H1 (cell line): ENCODE measurements around the gene CCDC92B. TPM values are rescaled to one million over a fixed set of nuclear protein-coding genes. Genes with fewer than 3 reads are reported as not detected.

Source experiments
- CTCF ChIA-PET: fragments of 300-600 bp; sonication (Branson Sonifier 250); formaldehyde crosslinking; loops from one replicate; lab custom pipeline; 2021; ENCODE audit not compliant: partially characterized antibody; lab: Charles Lee
- POLR2A ChIA-PET: fragments of 300-600 bp; sonication (Branson Sonifier 250); formaldehyde crosslinking; loops from one replicate; lab custom pipeline; 2021; ENCODE audit warnings: inconsistent platforms; ENCODE audit not compliant: partially characterized antibody; lab: Charles Lee
- DNase-seq, 2 experiments: peaks; one replicate each; pipeline versions ENCODE4 v3.0.0 to v3.0.0-alpha.2; 2010 to 2022; ENCODE audit warnings: low spot score in 2 of 2, low read depth in 1 of 2, mixed read lengths in 1 of 2
- FAIRE-seq: peaks from 2 replicates; lab custom pipeline; 2011; peaks lifted over from hg19 to GRCh38; lab: Jason Lieb, UNC
- H2AFZ ChIP-seq: 2 replicates; pipeline ENCODE4 v1.8.1; 2012; ENCODE audit warnings: low read length, inconsistent platforms
- H2AK5ac ChIP-seq: 2 replicates; pipeline ENCODE4 v1.6.1; 2013; ENCODE audit warnings: low read depth, low read length
- H2BK120ac ChIP-seq: replicated peaks from 2 replicates; pipeline ENCODE3; 2013; ENCODE audit warnings: low read depth, low read length, inconsistent platforms
- H2BK12ac ChIP-seq: 2 replicates; pipeline ENCODE4 v1.6.1; 2013; ENCODE audit warnings: low read depth, low read length
- H2BK15ac ChIP-seq: 2 replicates; pipeline ENCODE4 v1.6.1; 2013; ENCODE audit warnings: low read length
- H2BK20ac ChIP-seq: 2 replicates; pipeline ENCODE4 v1.6.1; 2013; ENCODE audit warnings: low read length
- H2BK5ac ChIP-seq: 2 replicates; pipeline ENCODE4 v1.6.1; 2013; ENCODE audit warnings: low read depth, low read length
- H3K14ac ChIP-seq: 2 replicates; pipeline ENCODE4 v1.6.1; 2013; ENCODE audit warnings: inconsistent platforms; ENCODE audit not compliant: insufficient read length
- H3K18ac ChIP-seq: 2 replicates; pipeline ENCODE4 v1.6.1; 2013; ENCODE audit warnings: low read length; ENCODE audit errors: extremely low read depth
- H3K23ac ChIP-seq: 2 replicates; pipeline ENCODE4 v1.6.1; 2013; ENCODE audit warnings: inconsistent platforms; ENCODE audit not compliant: insufficient read length
- H3K23me2 ChIP-seq: 2 replicates; pipeline ENCODE4 v1.6.1; 2013; ENCODE audit warnings: low read depth, low read length
- H3K27ac ChIP-seq: 2 replicates; pipeline ENCODE4 v1.6.1; 2011; ENCODE audit warnings: low read depth, low read length, inconsistent platforms
- H3K27me3 ChIP-seq, 4 experiments: replicated peaks in 1 of 4; 1 replicate in 1 of 4; 2 replicates in 3 of 4; pipeline versions ENCODE4 v1.6.1 to v1.8.1; 2011 to 2013; ENCODE audit warnings: low read length in 3 of 4, mild to moderate bottlenecking in 3 of 4, inconsistent platforms in 2 of 4, mixed read lengths in 2 of 4, moderate library complexity in 1 of 4; ENCODE audit not compliant: control insufficient read depth in 3 of 4, insufficient read depth in 3 of 4; ENCODE audit errors: extremely low read depth in 1 of 4
- H3K36me3 ChIP-seq, 4 experiments: 2 replicates each; pipeline versions ENCODE4 v1.6.1 to v1.8.1; 2011 to 2013; ENCODE audit warnings: mild to moderate bottlenecking in 4 of 4, low read length in 3 of 4, moderate library complexity in 2 of 4, control low read depth in 1 of 4, inconsistent platforms in 1 of 4; ENCODE audit not compliant: insufficient read depth in 4 of 4, control insufficient read depth in 2 of 4
- H3K4ac ChIP-seq: replicated peaks from 2 replicates; pipeline ENCODE3; 2013; ENCODE audit warnings: low read length, low read depth, mixed read lengths, inconsistent platforms; ENCODE audit not compliant: insufficient read length
- H3K4me1 ChIP-seq, 4 experiments: replicated peaks in 1 of 4; 1 replicate in 1 of 4; 2 replicates in 3 of 4; pipeline versions ENCODE4 v1.6.1 to v1.8.1; 2011 to 2013; ENCODE audit warnings: low read length in 3 of 4, inconsistent platforms in 2 of 4, mixed read lengths in 1 of 4; ENCODE audit not compliant: insufficient read depth in 4 of 4, control insufficient read depth in 3 of 4
- H3K4me2 ChIP-seq, 2 experiments: 2 replicates each; pipeline versions ENCODE4 v1.6.1 to v1.8.1; 2011 to 2013; ENCODE audit warnings: low read depth in 2 of 2, low read length in 2 of 2, control low read depth in 1 of 2, inconsistent platforms in 1 of 2, mild to moderate bottlenecking in 1 of 2; ENCODE audit not compliant: insufficient read depth in 1 of 2
- H3K4me3 ChIP-seq, 4 experiments: fragments of 200-600, 300-600 bp in 1 of 4; sonication (generic), shearing (Covaris generic), sonication (Bioruptor Twin) in 1 of 4; 2 replicates each; pipeline versions ENCODE4 v1.5.1 to v1.8.1; 2011 to 2016; ENCODE audit warnings: low read length in 4 of 4, low read depth in 3 of 4, control low read depth in 2 of 4, inconsistent platforms in 2 of 4, mild to moderate bottlenecking in 2 of 4, mixed read lengths in 1 of 4, moderate library complexity in 1 of 4; ENCODE audit not compliant: insufficient read depth in 2 of 4; ENCODE audit errors: extremely low read depth in 1 of 4
- H3K56ac ChIP-seq: replicated peaks from 2 replicates; pipeline ENCODE3; 2013; ENCODE audit warnings: low read depth, mild to moderate bottlenecking, mixed read lengths, low read length, inconsistent platforms; ENCODE audit not compliant: insufficient read length
- H3K79me1 ChIP-seq: 2 replicates; pipeline ENCODE4 v1.6.1; 2013; ENCODE audit warnings: low read depth, low read length, control low read depth
- H3K79me2 ChIP-seq, 2 experiments: 2 replicates each; pipeline versions ENCODE4 v1.6.1 to v1.8.1; 2012 to 2013; ENCODE audit warnings: low read length in 2 of 2, mild to moderate bottlenecking in 2 of 2, inconsistent platforms in 1 of 2; ENCODE audit not compliant: insufficient read depth in 2 of 2, control insufficient read depth in 1 of 2
- H3K9ac ChIP-seq, 4 experiments: replicated peaks in 1 of 4; 1 replicate in 1 of 4; 2 replicates in 3 of 4; pipeline versions ENCODE4 v1.6.1 to v1.8.1; 2011 to 2013; ENCODE audit warnings: low read depth in 3 of 4, low read length in 3 of 4, control low read depth in 2 of 4, mild to moderate bottlenecking in 2 of 4, moderate library complexity in 2 of 4, inconsistent platforms in 1 of 4; ENCODE audit errors: extremely low read depth in 1 of 4
- H3K9me3 ChIP-seq, 2 experiments: 2 replicates each; pipeline versions ENCODE4 v1.6.1 to v1.8.1; 2012 to 2013; ENCODE audit warnings: mild to moderate bottlenecking in 2 of 2, moderate library complexity in 2 of 2, control low read depth in 1 of 2, inconsistent platforms in 1 of 2, low read depth in 1 of 2, low read length in 1 of 2, mixed read lengths in 1 of 2; ENCODE audit not compliant: insufficient read depth in 2 of 2
- H4K20me1 ChIP-seq, 2 experiments: replicated peaks in 1 of 2; 2 replicates each; pipeline versions ENCODE3 to v1.8.1; 2011 to 2013; ENCODE audit warnings: inconsistent platforms in 2 of 2, low read length in 2 of 2, mild to moderate bottlenecking in 1 of 2; ENCODE audit not compliant: insufficient read depth in 2 of 2, control insufficient read depth in 1 of 2
- H4K5ac ChIP-seq: 2 replicates; pipeline ENCODE4 v1.6.1; 2013; ENCODE audit warnings: low read length, low read depth, mixed read lengths, inconsistent platforms; ENCODE audit not compliant: insufficient read length
- H4K8ac ChIP-seq: 2 replicates; pipeline ENCODE4 v1.8.0; 2013; ENCODE audit warnings: mild to moderate bottlenecking, moderate library complexity, low read length, inconsistent platforms; ENCODE audit not compliant: insufficient read depth; ENCODE audit errors: extremely low read depth
- H4K91ac ChIP-seq: replicated peaks from 2 replicates; pipeline ENCODE3; 2013; ENCODE audit warnings: low read length, mixed read lengths, inconsistent platforms; ENCODE audit not compliant: insufficient read length
- CEBPB ChIP-seq: IDR thresholded peaks from 2 replicates; pipeline ENCODE4 v1.6.1; 2012; ENCODE audit warnings: low read depth, low read length
- CREB1 ChIP-seq: IDR thresholded peaks from 2 replicates; pipeline ENCODE4 v1.6.1; 2012; ENCODE audit warnings: inconsistent platforms
- WGBS, 2 experiments: shearing (Covaris generic) in 1 of 2; methylation state at CpG; one replicate each; pipeline versions ENCODE4 v1.1.6 to v1.1.7; 2013 to 2015; ENCODE audit warnings: low lambda C conversion rate in 2 of 2, mixed read lengths in 2 of 2, inconsistent platforms in 1 of 2, low coverage in 1 of 2, missing lambda C conversion rate in 1 of 2; ENCODE audit not compliant: insufficient replicate concordance in 2 of 2, insufficient coverage in 1 of 2, insufficient read length in 1 of 2; ENCODE audit errors: extremely low coverage in 1 of 2, missing lambda C conversion rate in 1 of 2; 5-methylcytosine and 5-hydroxymethylcytosine counted together
- polyA plus RNA-seq, 7 experiments: library from polyadenylated mRNA; depleted of rRNA in 3 of 7; stranded (reverse) in 5 of 7; unstranded in 2 of 7; fragments of >200 nt in 5 of 7; fragments of 200-250 nt in 2 of 7; gene quantifications; 1 replicate in 5 of 7; 2 replicates in 1 of 7; 4 replicates in 1 of 7; pipeline versions ENCODE4 v1.2.1 to v1.2.3, GENCODE V29; 2011 to 2013; ENCODE audit warnings: missing spikeins in 2 of 7, mixed read lengths in 2 of 7
- total RNA-seq: library from RNA; stranded (reverse); fragmentation: NEBNext Ultra II Directional; extraction: Animal tissue kit (Norgen Biotek cat#: 25700); gene quantifications from 2 replicates; pipeline ENCODE4 v1.2.1, GENCODE V29; 2021

CCDC92B gene
- total and polyA plus RNA-seq, 2 of the 8 experiments (the other 6 are each of a cell fraction or from before 2014, with no cell fraction given) = 5.5 to 12.1 TPM

DNA sequence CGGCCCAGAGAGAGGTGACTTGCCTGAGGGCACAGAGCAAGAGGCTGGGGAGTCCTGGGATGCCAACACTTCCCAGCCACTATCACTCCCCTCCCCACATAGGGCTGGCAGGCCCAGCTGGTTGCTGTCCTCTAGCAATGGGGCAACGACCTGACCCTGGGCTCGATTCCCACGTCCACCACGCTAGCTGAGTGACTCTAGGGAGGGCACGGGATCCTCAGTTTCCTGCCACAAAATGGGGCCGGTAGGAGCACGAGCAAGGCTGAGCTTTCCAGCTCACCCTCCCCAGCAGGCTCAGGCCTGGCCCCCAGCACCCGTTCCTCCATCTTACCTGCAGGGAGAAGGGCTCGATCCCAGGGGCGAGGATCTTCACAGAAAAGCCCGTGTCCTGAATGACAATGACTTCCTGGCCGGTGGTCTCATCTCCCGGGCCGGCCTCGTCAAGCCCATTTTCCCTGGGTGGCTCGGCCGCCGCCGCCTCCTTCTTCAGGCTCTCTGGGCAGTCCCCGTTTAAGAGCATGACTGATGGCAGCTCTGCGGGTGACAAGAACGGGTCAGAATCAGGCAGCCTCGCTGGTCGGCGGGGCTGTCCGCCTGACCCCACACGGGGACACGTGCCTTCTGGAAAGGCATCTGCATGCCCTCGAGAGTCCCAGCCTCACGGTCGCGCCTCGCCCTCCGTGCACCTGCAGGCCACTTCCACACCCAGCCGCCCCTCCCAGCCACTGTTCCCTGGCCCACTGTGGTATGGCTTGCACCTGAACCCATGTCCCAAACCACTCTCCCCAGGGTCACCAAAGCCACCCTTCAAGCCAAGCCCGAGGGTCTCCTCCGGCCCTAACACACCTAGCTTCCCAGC, 45.2 kb downstream of the CCDC92B start:
- H3K4me2 ChIP-seq = no peak overlapping the region
- no peak overlapping the region for H4K5ac ChIP-seq
- no peak overlapping the region for H2BK15ac ChIP-seq
- no peak overlapping the region for H2BK120ac ChIP-seq
- no peak overlapping the region for H4K91ac ChIP-seq
- no peak overlapping the region for H3K56ac ChIP-seq
- no peaks in the 10 kb centered on the region for H3K23me2 ChIP-seq
- no peak overlapping the region for H3K18ac ChIP-seq
- no peak for TF ChIP-seq CREB1
- TF ChIP-seq CEBPB = no peak
- H2AFZ ChIP-seq = no peak overlapping the region
- 93% methylated on average over 35 of the region's 38 CpGs; no CpG with 5 or more reads in 1 of the 2 experiments for WGBS, 2 experiments
- H3K79me2 ChIP-seq = peaks cover 7 to 43% of the 10 kb centered on the region in 2 experiments; a peak in 3 of 4 replicates
- H2BK20ac ChIP-seq = no peak overlapping the region
- peaks cover 5 to 33% of the 10 kb centered on the region in 2 experiments for H4K20me1 ChIP-seq
- H3K27me3 ChIP-seq = no peaks in the 10 kb centered on the region
- no peak overlapping the region for H2BK12ac ChIP-seq
- H4K8ac ChIP-seq = no peak overlapping the region; the same call in 1 of the 2 replicates
- FAIRE-seq (no peak), DNase-seq (no peak)
- no peak overlapping the region; a peak in 1 of 7 replicates for H3K9ac ChIP-seq
- POLR2A ChIA-PET = interaction anchor here (0.9 to 1.3 kb wide), 3 partner anchors 9 to 33 kb away, joined by 3 to 5 read pairs (median 4); no protein-coding TSS in a partner anchor
- H3K4ac ChIP-seq = no peak overlapping the region
- H2AK5ac ChIP-seq = no peak overlapping the region
- no peaks in the 10 kb centered on the region for H3K9me3 ChIP-seq
- no peak overlapping the region for H3K4me3 ChIP-seq
- no peak overlapping the region for H3K27ac ChIP-seq
- no peak overlapping the region for H3K23ac ChIP-seq
- no peak overlapping the region; the same call in 1 of the 2 replicates for H2BK5ac ChIP-seq
- peaks cover 0 to 20% (median 12%) of the 10 kb centered on the region in 4 experiments; a peak in 7 of 8 replicates for H3K36me3 ChIP-seq
- CTCF ChIA-PET = interaction anchor here (0.6 to 1.4 kb wide), 4 partner anchors 9 to 302 kb away, joined by 3 read pairs; no protein-coding TSS in a partner anchor
- H3K4me1 ChIP-seq = peaks cover under 1 to 12% (median 8%) of the 10 kb centered on the region in 4 experiments; a peak in 6 of 7 replicates
- peaks cover 11% of the 10 kb centered on the region for H3K79me1 ChIP-seq
- H3K14ac ChIP-seq = no peak overlapping the region
